22Rv1 (cell line): ENCODE results near the gene RFC5.
A peak's percentile ranks its signal among the peaks of the same experiment; 100 is the strongest.
"Not testable (repeated sequence)": the region's sequence is repeated elsewhere in the genome, so short reads cannot be mapped to it uniquely, and the experiment has no call there.

ENCODE experiments used
- H3K27ac ChIP-seq: fragments of 450-650 bp; 2 replicates; pipeline ENCODE4 v1.5.1; 2017
- CTCF ChIP-seq: fragments of 450-650 bp; IDR thresholded peaks from 2 replicates; pipeline ENCODE4 v1.5.1; 2017; ENCODE audit warnings: mild to moderate bottlenecking
- ZFX ChIP-seq: fragments of 450-650 bp; IDR thresholded peaks from 2 replicates; pipeline ENCODE4 v1.6.1; 2017; ENCODE audit warnings: antibody characterized with exemption, borderline replicate concordance

Gene RFC5

GRCh38 chr12:118015944-118016343, 559 bp upstream of the RFC5 start:
- TF ChIP-seq ZFX (no peak), CTCF (no peak)
- no peak overlapping the region for H3K27ac ChIP-seq

- no peak for TF ChIP-seq CTCF
- no peak overlapping the region for H3K27ac ChIP-seq
These were observed 1.4 kb downstream of the RFC5 start for GRCh38 chr12:118017926-118018325.

- TF ChIP-seq CTCF (no peak), ZFX (no peak)
- H3K27ac ChIP-seq, result no peak overlapping the region
These were observed 3.5 kb downstream of the RFC5 start for GRCh38 chr12:118020036-118020435.

- H3K27ac ChIP-seq, result not testable (repeated sequence)
These were observed 5.7 kb downstream of the RFC5 start for GRCh38 chr12:118022097-118022727.

- no peak for TF ChIP-seq CTCF
- TF ChIP-seq ZFX, result no peak
These were observed 6.2 kb downstream of the RFC5 start for GRCh38 chr12:118022728-118023109.

GRCh38 chr12:118023301-118023860, 6.9 kb downstream of the RFC5 start:
- H3K27ac ChIP-seq, result no peak overlapping the region
- no peak for TF ChIP-seq ZFX
- no peak for TF ChIP-seq CTCF

More at GRCh38 chr12:118022728-118023109, 6.2 kb downstream of the RFC5 start:
- no peak overlapping the region for H3K27ac ChIP-seq

GRCh38 chr12:118025168-118025567, 8.7 kb downstream of the RFC5 start:
- no peak overlapping the region for H3K27ac ChIP-seq
- TF ChIP-seq ZFX, result no peak
- no peak for TF ChIP-seq CTCF

GRCh38 chr12:118029166-118029565, 12.7 kb downstream of the RFC5 start:
- no peak for TF ChIP-seq ZFX
- no peak for TF ChIP-seq CTCF
- H3K27ac ChIP-seq, result 0 out of 2 replicates have a peak overlapping the region, but pooled peaks have one; percentile 2
